ENCODE results near the gene COTL1.
A peak's percentile ranks its signal among the peaks of the same experiment; 100 is the strongest.
"Not testable (repeated sequence)": the region's sequence is repeated elsewhere in the genome, so short reads cannot be mapped to it uniquely, and the experiment has no call there.

The COTL1 gene

DNA sequence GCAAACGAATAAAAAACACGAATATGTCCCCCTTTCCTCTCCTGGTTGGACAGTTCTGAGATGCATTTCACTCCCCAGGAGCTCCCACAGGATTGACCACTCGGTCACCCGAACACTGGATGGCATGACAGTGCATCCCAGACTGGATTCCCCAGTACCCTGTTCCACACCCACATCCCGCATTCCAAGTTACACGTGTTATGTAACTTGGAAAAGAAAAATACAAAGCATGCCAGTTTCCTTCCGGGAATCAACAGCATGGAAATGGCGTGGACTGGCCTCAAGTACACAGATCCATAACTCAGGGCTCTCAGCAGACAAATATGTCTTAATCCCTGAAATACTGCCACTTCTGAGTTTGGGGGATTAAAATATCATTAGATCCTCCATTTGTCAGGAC lies 17.8 kb upstream of the COTL1 start:
- Histone ChIP-seq H4K20me1 (ENCODE audit: insufficient read depth) (no peaks in the 10 kb centered on the region), H3K27me3 (ENCODE audit: insufficient read depth, low read depth) (no peaks in the 10 kb centered on the region; the same call in 1 of the 2 replicates)
- no peak for TF ChIP-seq CTCF (conservative IDR thresholded peaks at IDR 0.05; ENCODE audit: low read depth, low read length)

GRCh38 chr16:84633622-84634021 lies 15.7 kb upstream of the COTL1 start:
- Histone ChIP-seq H2AFZ (ENCODE audit: low read depth) (no peak overlapping the region), H3K4me2 (no peak overlapping the region), H3K36me3 (ENCODE audit: insufficient read depth) (no peaks in the 10 kb centered on the region), H3K79me2 (ENCODE audit: insufficient read depth, low read depth) (no peaks in the 10 kb centered on the region), H3K9ac (no peak overlapping the region), H3K27ac (no peak overlapping the region), H3K27me3 (ENCODE audit: insufficient read depth, low read depth) (peaks cover 5% of the 10 kb centered on the region; the same call in 1 of the 2 replicates), H3K4me3 (IDR thresholded peaks at IDR 0.05; ENCODE audit: insufficient read depth, low read depth, low read length) (no peak overlapping the region), H4K20me1 (ENCODE audit: insufficient read depth) (no peaks in the 10 kb centered on the region), H3K4me1 (ENCODE audit: low read depth, poor library complexity, severe bottlenecking) (peaks cover 17% of the 10 kb centered on the region)
- TF ChIP-seq CTCF (conservative IDR thresholded peaks at IDR 0.05; ENCODE audit: low read depth, low read length) = no peak

More for the DNA sequence above, 17.8 kb upstream of the COTL1 start:
- Histone ChIP-seq H3K4me3 (IDR thresholded peaks at IDR 0.05; ENCODE audit: insufficient read depth, low read depth, low read length) (no peak overlapping the region), H3K4me1 (ENCODE audit: low read depth, poor library complexity, severe bottlenecking) (peaks cover 8% of the 10 kb centered on the region), H3K79me2 (ENCODE audit: insufficient read depth, low read depth) (no peaks in the 10 kb centered on the region), H3K27ac (no peak overlapping the region), H3K36me3 (ENCODE audit: insufficient read depth) (no peaks in the 10 kb centered on the region), H3K9ac (no peak overlapping the region), H3K4me2 (no peak overlapping the region), H2AFZ (ENCODE audit: low read depth) (no peak overlapping the region)

- H3K4me1 ChIP-seq (ENCODE audit: low read depth, poor library complexity, severe bottlenecking) = peaks cover 24% of the 10 kb centered on the region
- not testable (repeated sequence) for H3K4me2 ChIP-seq; H2AFZ ChIP-seq (ENCODE audit: low read depth)
These were observed 15.0 kb upstream of the COTL1 start for GRCh38 chr16:84632862-84633261.

GRCh38 chr16:84631886-84632285 lies 14.0 kb upstream of the COTL1 start:
- Histone ChIP-seq H3K4me2 (no peak overlapping the region), H3K4me1 (ENCODE audit: low read depth, poor library complexity, severe bottlenecking) (peaks cover 29% of the 10 kb centered on the region), H3K4me3 (IDR thresholded peaks at IDR 0.05; ENCODE audit: insufficient read depth, low read depth, low read length) (no peak overlapping the region), H2AFZ (ENCODE audit: low read depth) (no peak overlapping the region), H3K27me3 (ENCODE audit: insufficient read depth, low read depth) (peaks cover 5% of the 10 kb centered on the region; the same call in 1 of the 2 replicates), H3K79me2 (ENCODE audit: insufficient read depth, low read depth) (no peaks in the 10 kb centered on the region), H3K27ac (no peak overlapping the region), H4K20me1 (ENCODE audit: insufficient read depth) (no peaks in the 10 kb centered on the region), H3K9ac (no peak overlapping the region), H3K36me3 (ENCODE audit: insufficient read depth) (no peaks in the 10 kb centered on the region)
- TF ChIP-seq CTCF (conservative IDR thresholded peaks at IDR 0.05; ENCODE audit: low read depth, low read length) = no peak

More at GRCh38 chr16:84632862-84633261, 15.0 kb upstream of the COTL1 start:
- H3K4me3 ChIP-seq (IDR thresholded peaks at IDR 0.05; ENCODE audit: insufficient read depth, low read depth, low read length); H4K20me1 ChIP-seq (ENCODE audit: insufficient read depth); H3K27me3 ChIP-seq (ENCODE audit: insufficient read depth, low read depth); H3K9ac ChIP-seq; H3K79me2 ChIP-seq (ENCODE audit: insufficient read depth, low read depth); H3K27ac ChIP-seq; H3K36me3 ChIP-seq (ENCODE audit: insufficient read depth): not testable (repeated sequence)

- H4K20me1 ChIP-seq (ENCODE audit: insufficient read depth) = no peaks in the 10 kb centered on the region
- peaks cover 5% of the 10 kb centered on the region; the same call in 1 of the 2 replicates for H3K27me3 ChIP-seq (ENCODE audit: insufficient read depth, low read depth)
- peaks cover 29% of the 10 kb centered on the region for H3K4me1 ChIP-seq (ENCODE audit: low read depth, poor library complexity, severe bottlenecking)
- H3K27ac ChIP-seq = no peak overlapping the region
- no peak for TF ChIP-seq CTCF (conservative IDR thresholded peaks at IDR 0.05; ENCODE audit: low read depth, low read length)
- no peaks in the 10 kb centered on the region for H3K79me2 ChIP-seq (ENCODE audit: insufficient read depth, low read depth)
- peak overlapping the region; percentile 30; the same call in 1 of the 2 replicates for H3K4me2 ChIP-seq
- no peak overlapping the region for H3K9ac ChIP-seq
- H3K36me3 ChIP-seq (ENCODE audit: insufficient read depth) = no peaks in the 10 kb centered on the region
- H3K4me3 ChIP-seq (IDR thresholded peaks at IDR 0.05; ENCODE audit: insufficient read depth, low read depth, low read length) = no peak overlapping the region
- no peak overlapping the region for H2AFZ ChIP-seq (ENCODE audit: low read depth)
These were observed 13.2 kb upstream of the COTL1 start for GRCh38 chr16:84631153-84631466.
